DND-41 (cell line): Measurements from ENCODE around the gene ARHGAP26.
A peak's percentile ranks its signal among the peaks of the same experiment; 100 is the strongest.

Experiments
- ATAC-seq: fragments of 200-7000 bp; cut with Tn5 transposase; 3 replicates; pipeline ENCODE4 v1.9.1; 2021; ENCODE audit warnings: low read depth; ENCODE audit not compliant: insufficient read depth
- DNase-seq: peaks from one replicate; pipeline ENCODE4 v3.0.0-alpha.2; 2020
- H2AFZ ChIP-seq: 2 replicates; pipeline ENCODE4 v1.6.0; 2012; ENCODE audit warnings: low read depth, low read length
- H3K27ac ChIP-seq: 2 replicates; pipeline ENCODE4 v1.5.1; 2012; ENCODE audit warnings: low read length, inconsistent platforms
- H3K27me3 ChIP-seq: fragments of 200-600 bp; sonication (generic); 2 replicates; pipeline ENCODE4 v1.6.0; 2012; ENCODE audit warnings: low read length, mild to moderate bottlenecking, inconsistent platforms; ENCODE audit not compliant: insufficient read depth, poor library complexity
- H3K36me3 ChIP-seq: 2 replicates; pipeline ENCODE4 v1.5.1; 2012; ENCODE audit warnings: low read length, inconsistent platforms; ENCODE audit not compliant: insufficient read depth
- H3K4me1 ChIP-seq: 2 replicates; pipeline ENCODE4 v1.5.1; 2012; ENCODE audit warnings: mild to moderate bottlenecking, low read length; ENCODE audit not compliant: insufficient read depth
- H3K4me2 ChIP-seq: 2 replicates; pipeline ENCODE4 v1.6.0; 2012; ENCODE audit warnings: mild to moderate bottlenecking, moderate library complexity, low read length, inconsistent platforms; ENCODE audit not compliant: insufficient read depth
- H3K4me3 ChIP-seq, 2 experiments: fragments of 200-600 bp in 1 of 2; shearing (Covaris generic) in 1 of 2; 2 replicates each; pipeline ENCODE4 v1.5.1; 2012 to 2016; ENCODE audit warnings: inconsistent platforms in 2 of 2, low read length in 2 of 2, mild to moderate bottlenecking in 2 of 2, low read depth in 1 of 2, moderate library complexity in 1 of 2
- H3K79me2 ChIP-seq: 2 replicates; pipeline ENCODE4 v1.6.0; 2012; ENCODE audit warnings: low read length, inconsistent platforms; ENCODE audit not compliant: insufficient read depth
- H3K9ac ChIP-seq: 2 replicates; pipeline ENCODE4 v1.6.0; 2012; ENCODE audit warnings: low read depth, mild to moderate bottlenecking, inconsistent platforms, low read length, moderate library complexity
- H3K9me3 ChIP-seq: 2 replicates; pipeline ENCODE4 v1.5.1; 2012; ENCODE audit warnings: low read length, moderate library complexity, mild to moderate bottlenecking, inconsistent platforms; ENCODE audit not compliant: insufficient read depth, severe bottlenecking
- H4K20me1 ChIP-seq: 2 replicates; pipeline ENCODE4 v1.6.0; 2012; ENCODE audit warnings: low read length; ENCODE audit not compliant: insufficient read depth
- CTCF ChIP-seq: IDR thresholded peaks from 2 replicates; pipeline ENCODE4 v1.5.1; 2012; ENCODE audit warnings: borderline replicate concordance, low read length, moderate library complexity, mild to moderate bottlenecking; ENCODE audit not compliant: poor library complexity, severe bottlenecking; ENCODE audit errors: extremely low read depth
- EZH2 ChIP-seq: IDR thresholded peaks from 3 replicates; pipeline ENCODE4 v1.6.1; 2012; ENCODE audit warnings: borderline replicate concordance, low read depth, mild to moderate bottlenecking, moderate library complexity, low read length, inconsistent platforms; ENCODE audit not compliant: severe bottlenecking

The ARHGAP26 gene

GRCh38 chr5:143219696-143220095 is 449.5 kb downstream of the ARHGAP26 start:
- no peaks in the 10 kb centered on the region for H3K9me3 ChIP-seq
- H3K9ac ChIP-seq: no peak overlapping the region
- no peaks in the 10 kb centered on the region for H3K27me3 ChIP-seq
- DNase-seq: no peak
- H2AFZ ChIP-seq: no peak overlapping the region
- no peak overlapping the region for H3K27ac ChIP-seq
- no peaks in the 10 kb centered on the region for H4K20me1 ChIP-seq
- H3K79me2 ChIP-seq: no peaks in the 10 kb centered on the region
- H3K36me3 ChIP-seq: 0 out of 2 replicates have a peak, but pooled peaks cover 10% of the 10 kb centered on the region
- H3K4me2 ChIP-seq: no peak overlapping the region
- TF ChIP-seq EZH2 (no peak), CTCF (no peak)
- ATAC-seq: no peak
- H3K4me3 ChIP-seq: no peak overlapping the region
- H3K4me1 ChIP-seq: peaks cover 33% of the 10 kb centered on the region

GRCh38 chr5:143220748-143221251 is 450.6 kb downstream of the ARHGAP26 start:
- no peaks in the 10 kb centered on the region for H3K27me3 ChIP-seq
- DNase-seq: no peak
- no peak overlapping the region for H3K4me3 ChIP-seq
- H4K20me1 ChIP-seq: no peaks in the 10 kb centered on the region
- no peak overlapping the region for H3K4me2 ChIP-seq
- H3K27ac ChIP-seq: peak overlapping the region; percentile 9; the same call in 1 of the 2 replicates
- no peak overlapping the region for H2AFZ ChIP-seq
- TF ChIP-seq EZH2: no peak
- TF ChIP-seq CTCF: no peak
- 0 out of 2 replicates have a peak, but pooled peaks cover 5% of the 10 kb centered on the region for H3K36me3 ChIP-seq
- ATAC-seq: no peak
- H3K9me3 ChIP-seq: no peaks in the 10 kb centered on the region
- H3K79me2 ChIP-seq: no peaks in the 10 kb centered on the region
- peaks cover 33% of the 10 kb centered on the region for H3K4me1 ChIP-seq
- H3K9ac ChIP-seq: no peak overlapping the region

- Histone ChIP-seq H3K4me3 (no peak overlapping the region; a peak in 1 of 4 replicates), H3K79me2 (no peaks in the 10 kb centered on the region), H3K27me3 (no peaks in the 10 kb centered on the region), H3K4me1 (peaks cover 36% of the 10 kb centered on the region), H3K9me3 (no peaks in the 10 kb centered on the region), H3K9ac (peak overlapping the region; percentile 29), H4K20me1 (no peaks in the 10 kb centered on the region), H3K4me2 (peak overlapping the region; percentile 32), H2AFZ (peak overlapping the region; percentile 11; the same call in 1 of the 2 replicates), H3K27ac (peak overlapping the region; percentile 76), H3K36me3 (no peaks in the 10 kb centered on the region)
- peak; percentile 69 for DNase-seq
- TF ChIP-seq CTCF (no peak), EZH2 (no peak)
- peak; percentile 77 for ATAC-seq
These were observed 452.4 kb downstream of the ARHGAP26 start for GRCh38 chr5:143222287-143223231.
